ENCODE data around the gene COPS9. TPM values are rescaled to one million over a fixed set of nuclear protein-coding genes. Genes with fewer than 3 reads are reported as not detected.

The COPS9 gene
- total RNA-seq, 6 donors from 2014 or later = 97.2 to 141 (median 129) TPM

DNA sequence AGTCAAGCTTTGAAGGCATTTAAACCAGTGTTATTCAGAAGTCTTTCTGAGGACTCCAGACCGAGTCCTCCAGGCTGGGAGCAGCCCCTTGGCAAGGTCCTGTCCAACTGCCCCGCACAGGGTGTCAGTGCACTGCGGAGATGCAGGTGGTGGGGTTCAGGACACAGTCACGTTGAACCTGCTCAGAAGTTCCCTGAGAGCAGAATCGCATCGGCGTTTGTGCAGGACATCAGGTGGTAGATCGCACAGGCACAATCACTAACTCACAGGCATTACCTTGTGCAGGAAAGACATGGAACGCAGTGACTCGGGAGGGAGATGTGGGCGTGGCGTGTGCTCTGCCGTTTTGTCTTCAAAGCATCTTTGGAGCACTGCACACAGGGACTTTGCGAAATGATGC lies 10.4 kb downstream of the COPS9 start:
- no peaks in the 10 kb centered on the region for H3K4me1 ChIP-seq
- DNase-seq (no peak), ATAC-seq (ENCODE audit: low FRiP score in 2 of 2) (no peak)
- no peak overlapping the region for H3K27ac ChIP-seq
- H3K4me3 ChIP-seq = no peak overlapping the region
- peaks cover 10 to 52% (median 38%) of the 10 kb centered on the region in 4 donors for H3K36me3 ChIP-seq
- H3K27me3 ChIP-seq = no peaks in the 10 kb centered on the region
- 92 to 96% methylated on average over 11 to 14 of the region's 14 CpGs for WGBS, 2 donors
- TF ChIP-seq POLR2A (IDR thresholded peaks at IDR 0.05) (no peak), POLR2AphosphoS5 (IDR thresholded peaks at IDR 0.05) (no peak), EP300 (IDR thresholded peaks at IDR 0.05) (no peak), CTCF (IDR thresholded peaks at IDR 0.05) (no peak)
- no peaks in the 10 kb centered on the region for H3K9me3 ChIP-seq

DNA sequence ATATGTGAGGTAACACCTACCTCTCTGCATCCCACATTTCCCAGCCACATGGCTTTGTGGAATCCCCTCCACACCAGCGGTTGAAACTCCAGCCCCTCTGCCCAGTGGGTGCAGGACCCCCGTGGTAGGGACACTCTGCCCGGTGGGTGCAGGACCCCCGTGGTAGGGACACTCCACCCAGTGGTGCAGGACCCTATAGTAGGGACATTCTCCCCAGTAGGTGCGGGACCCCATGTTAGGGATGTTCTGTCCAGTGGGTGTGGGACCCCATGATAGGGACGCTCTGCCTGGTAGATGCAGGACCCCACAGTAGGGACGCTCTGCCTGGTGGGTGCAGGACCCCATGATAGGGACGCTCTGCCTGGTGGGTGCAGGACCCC lies 11.5 kb downstream of the COPS9 start:
- no peaks in the 10 kb centered on the region for H3K9me3 ChIP-seq
- DNase-seq = peak in 1 of 2 donors; percentile 8
- TF ChIP-seq EP300 (IDR thresholded peaks at IDR 0.05) (no peak), CTCF (IDR thresholded peaks at IDR 0.05) (no peak), POLR2A (IDR thresholded peaks at IDR 0.05) (no peak), POLR2AphosphoS5 (IDR thresholded peaks at IDR 0.05) (no peak)
- no peak for ATAC-seq (ENCODE audit: low FRiP score in 2 of 2)
- no peak overlapping the region for H3K27ac ChIP-seq
- no peaks in the 10 kb centered on the region for H3K4me1 ChIP-seq
- no peaks in the 10 kb centered on the region for H3K27me3 ChIP-seq
- H3K4me3 ChIP-seq = no peak overlapping the region
- WGBS, 2 donors = 85 to 88% methylated on average over 2 to 8 of the region's 8 CpGs
- peaks cover under 1 to 41% (median 27%) of the 10 kb centered on the region in 4 donors for H3K36me3 ChIP-seq

DNA sequence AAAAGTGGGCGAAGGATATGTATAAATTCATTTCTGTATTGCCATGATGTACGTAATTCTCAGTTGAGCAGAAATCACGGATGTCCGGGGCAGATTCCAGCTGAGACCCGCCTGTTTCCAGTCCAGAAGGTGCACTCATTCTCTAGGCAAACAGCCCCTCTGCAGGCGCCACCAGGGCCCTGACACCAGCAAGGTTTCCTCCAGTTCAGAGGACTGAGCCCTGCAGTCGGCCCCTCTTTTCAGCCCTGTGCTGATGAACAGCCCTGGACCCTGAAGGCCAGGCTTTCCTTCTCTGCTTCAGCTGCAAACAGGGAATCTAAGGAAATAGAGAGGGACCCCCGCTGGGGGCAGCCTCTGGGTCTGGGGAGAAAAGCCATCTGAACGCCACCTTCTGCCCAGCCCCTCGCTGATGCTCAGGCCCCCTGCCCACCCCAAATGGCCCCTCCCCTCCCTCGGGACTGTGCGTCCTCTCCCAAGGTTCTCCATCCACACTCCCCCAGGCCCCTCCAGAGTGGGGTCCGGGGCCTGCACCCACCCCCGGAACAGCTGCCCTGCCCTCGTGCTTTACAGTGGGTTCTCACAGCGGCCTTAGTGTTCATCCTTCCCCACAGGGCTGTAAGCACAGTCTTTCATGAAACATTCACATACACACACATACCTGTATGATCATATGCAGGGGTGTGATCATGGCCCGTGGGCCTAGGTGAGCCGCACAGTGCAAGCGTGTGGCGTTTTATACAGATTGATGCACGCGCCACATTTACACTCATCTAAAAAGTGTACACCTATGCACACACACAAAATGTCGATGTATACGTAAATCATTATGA lies 12.1 kb downstream of the COPS9 start:
- Histone ChIP-seq H3K27ac (no peak overlapping the region), H3K4me3 (no peak overlapping the region), H3K36me3 (peaks cover 0 to 35% (median 21%) of the 10 kb centered on the region in 4 donors), H3K27me3 (no peaks in the 10 kb centered on the region), H3K9me3 (no peaks in the 10 kb centered on the region), H3K4me1 (no peaks in the 10 kb centered on the region)
- WGBS, 2 donors = 88% methylated on average over 21 to 24 of the region's 24 CpGs
- ATAC-seq (ENCODE audit: low FRiP score in 2 of 2) (no peak), DNase-seq (peak in 1 of 2 donors; percentile 8)
- TF ChIP-seq POLR2A (IDR thresholded peaks at IDR 0.05) = no peak
- no peak for TF ChIP-seq EP300 (IDR thresholded peaks at IDR 0.05)
- TF ChIP-seq POLR2AphosphoS5 (IDR thresholded peaks at IDR 0.05) = no peak
- no peak for TF ChIP-seq CTCF (IDR thresholded peaks at IDR 0.05)

GRCh38 chr2:240121675-240122074 lies 14.4 kb downstream of the COPS9 start:
- TF ChIP-seq EP300 (IDR thresholded peaks at IDR 0.05) = no peak
- TF ChIP-seq POLR2AphosphoS5 (IDR thresholded peaks at IDR 0.05) = no peak
- TF ChIP-seq CTCF (IDR thresholded peaks at IDR 0.05) = no peak
- no peak for TF ChIP-seq POLR2A (IDR thresholded peaks at IDR 0.05)
- Histone ChIP-seq H3K27me3 (no peaks in the 10 kb centered on the region), H3K36me3 (peaks cover 0 to 14% (median under 1%) of the 10 kb centered on the region in 4 donors), H3K9me3 (peaks cover 0 to 3% (median 0%) of the 10 kb centered on the region in 4 donors), H3K4me1 (no peaks in the 10 kb centered on the region), H3K4me3 (no peak overlapping the region), H3K27ac (no peak overlapping the region)
- 51 to 64% methylated on average over 11 of the region's 11 CpGs for WGBS, 2 donors
- DNase-seq (no peak), ATAC-seq (ENCODE audit: low FRiP score in 2 of 2) (no peak)
